Measurements from ENCODE around the gene S100A4. TPM values are rescaled to one million over a fixed set of nuclear protein-coding genes. Genes with fewer than 3 reads are reported as not detected.
A peak's percentile ranks its signal among the peaks of the same experiment; 100 is the strongest.
"Not testable (repeated sequence)": the region's sequence is repeated elsewhere in the genome, so short reads cannot be mapped to it uniquely, and the experiment has no call there.

The S100A4 gene
- total RNA-seq, 1 donor: 63.0 TPM

- Histone ChIP-seq H3K4me1 (ENCODE audit: insufficient read depth, low read length) (peaks cover 17% of the 10 kb centered on the region), H3K9me3 (ENCODE audit: low read depth, low read length) (no peaks in the 10 kb centered on the region), H3K27me3 (ENCODE audit: insufficient read depth, low read length) (no peaks in the 10 kb centered on the region), H3K79me2 (ENCODE audit: insufficient read depth, low read length) (no peaks in the 10 kb centered on the region), H3K4me3 (ENCODE audit: insufficient read depth, low read length) (no peak overlapping the region), H3K36me3 (ENCODE audit: insufficient read depth, low read length) (no peaks in the 10 kb centered on the region), H3K27ac (ENCODE audit: low read depth, low read length) (no peak overlapping the region), H3K4me2 (ENCODE audit: insufficient read depth, low read length) (no peak overlapping the region), H2AFZ (ENCODE audit: low read length) (no peak overlapping the region), H4K20me1 (ENCODE audit: insufficient read depth, low read length) (no peaks in the 10 kb centered on the region)
- DNase-seq (ENCODE audit: insufficient read length, low spot score, missing footprints): peak; percentile 52
- TF ChIP-seq CTCF (IDR thresholded peaks at IDR 0.05; ENCODE audit: extremely low read depth, low read depth, low read length): no peak
Observed at GRCh38 chr1:153578936-153579335, 33.3 kb upstream of the S100A4 start.

- Histone ChIP-seq H3K27me3 (ENCODE audit: insufficient read depth, low read length) (no peaks in the 10 kb centered on the region), H3K4me1 (ENCODE audit: insufficient read depth, low read length) (peaks cover 16% of the 10 kb centered on the region), H4K20me1 (ENCODE audit: insufficient read depth, low read length) (no peaks in the 10 kb centered on the region), H3K27ac (ENCODE audit: low read depth, low read length) (no peak overlapping the region), H3K36me3 (ENCODE audit: insufficient read depth, low read length) (no peaks in the 10 kb centered on the region), H3K79me2 (ENCODE audit: insufficient read depth, low read length) (no peaks in the 10 kb centered on the region), H2AFZ (ENCODE audit: low read length) (no peak overlapping the region), H3K9me3 (ENCODE audit: low read depth, low read length) (no peaks in the 10 kb centered on the region), H3K4me2 (ENCODE audit: insufficient read depth, low read length) (peak overlapping the region; percentile 6), H3K4me3 (ENCODE audit: insufficient read depth, low read length) (no peak overlapping the region)
- DNase-seq (ENCODE audit: insufficient read length, low spot score, missing footprints): peak; percentile 89
- TF ChIP-seq CTCF (IDR thresholded peaks at IDR 0.05; ENCODE audit: extremely low read depth, low read depth, low read length): no peak
Observed at GRCh38 chr1:153578490-153578889, 32.9 kb upstream of the S100A4 start.

- peak; percentile 86 for DNase-seq (ENCODE audit: insufficient read length, low spot score, missing footprints)
Observed at GRCh38 chr1:153577624-153578051, 32.0 kb upstream of the S100A4 start.

GRCh38 chr1:153577138-153577537 is 31.5 kb upstream of the S100A4 start:
- Histone ChIP-seq H2AFZ (ENCODE audit: low read length) (no peak overlapping the region), H3K27me3 (ENCODE audit: insufficient read depth, low read length) (no peaks in the 10 kb centered on the region), H3K79me2 (ENCODE audit: insufficient read depth, low read length) (no peaks in the 10 kb centered on the region), H3K4me1 (ENCODE audit: insufficient read depth, low read length) (peaks cover 30% of the 10 kb centered on the region), H3K36me3 (ENCODE audit: insufficient read depth, low read length) (no peaks in the 10 kb centered on the region), H3K4me2 (ENCODE audit: insufficient read depth, low read length) (no peak overlapping the region), H3K4me3 (ENCODE audit: insufficient read depth, low read length) (no peak overlapping the region), H3K27ac (ENCODE audit: low read depth, low read length) (no peak overlapping the region), H3K9me3 (ENCODE audit: low read depth, low read length) (no peaks in the 10 kb centered on the region), H4K20me1 (ENCODE audit: insufficient read depth, low read length) (no peaks in the 10 kb centered on the region)
- TF ChIP-seq CTCF (IDR thresholded peaks at IDR 0.05; ENCODE audit: extremely low read depth, low read depth, low read length): no peak
- DNase-seq (ENCODE audit: insufficient read length, low spot score, missing footprints): no peak

More at GRCh38 chr1:153577624-153578051, 32.0 kb upstream of the S100A4 start:
- Histone ChIP-seq H3K4me3 (ENCODE audit: insufficient read depth, low read length) (no peak overlapping the region), H3K27ac (ENCODE audit: low read depth, low read length) (no peak overlapping the region), H3K4me2 (ENCODE audit: insufficient read depth, low read length) (peak overlapping the region; percentile 6), H4K20me1 (ENCODE audit: insufficient read depth, low read length) (no peaks in the 10 kb centered on the region), H3K36me3 (ENCODE audit: insufficient read depth, low read length) (no peaks in the 10 kb centered on the region), H3K4me1 (ENCODE audit: insufficient read depth, low read length) (peaks cover 25% of the 10 kb centered on the region), H3K79me2 (ENCODE audit: insufficient read depth, low read length) (no peaks in the 10 kb centered on the region), H3K9me3 (ENCODE audit: low read depth, low read length) (no peaks in the 10 kb centered on the region), H3K27me3 (ENCODE audit: insufficient read depth, low read length) (no peaks in the 10 kb centered on the region), H2AFZ (ENCODE audit: low read length) (peak overlapping the region; percentile 39)
- TF ChIP-seq CTCF (IDR thresholded peaks at IDR 0.05; ENCODE audit: extremely low read depth, low read depth, low read length): no peak

- H3K4me1 ChIP-seq (ENCODE audit: insufficient read depth, low read length): peaks cover 36% of the 10 kb centered on the region
- not testable (repeated sequence) for H3K27me3 ChIP-seq (ENCODE audit: insufficient read depth, low read length); H3K79me2 ChIP-seq (ENCODE audit: insufficient read depth, low read length); H3K4me3 ChIP-seq (ENCODE audit: insufficient read depth, low read length); H3K27ac ChIP-seq (ENCODE audit: low read depth, low read length); H3K36me3 ChIP-seq (ENCODE audit: insufficient read depth, low read length); H4K20me1 ChIP-seq (ENCODE audit: insufficient read depth, low read length); H2AFZ ChIP-seq (ENCODE audit: low read length); H3K9me3 ChIP-seq (ENCODE audit: low read depth, low read length); DNase-seq (ENCODE audit: insufficient read length, low spot score, missing footprints); H3K4me2 ChIP-seq (ENCODE audit: insufficient read depth, low read length)
Observed at GRCh38 chr1:153575497-153575896, 29.9 kb upstream of the S100A4 start.

GRCh38 chr1:153575081-153575491 is 29.5 kb upstream of the S100A4 start:
- H3K4me1 ChIP-seq (ENCODE audit: insufficient read depth, low read length): peaks cover 36% of the 10 kb centered on the region
- not testable (repeated sequence) for H3K4me3 ChIP-seq (ENCODE audit: insufficient read depth, low read length)

More at GRCh38 chr1:153575081-153575491, 29.5 kb upstream of the S100A4 start:
- not testable (repeated sequence) for H3K27ac ChIP-seq (ENCODE audit: low read depth, low read length); H4K20me1 ChIP-seq (ENCODE audit: insufficient read depth, low read length); H2AFZ ChIP-seq (ENCODE audit: low read length); H3K36me3 ChIP-seq (ENCODE audit: insufficient read depth, low read length); H3K79me2 ChIP-seq (ENCODE audit: insufficient read depth, low read length); DNase-seq (ENCODE audit: insufficient read length, low spot score, missing footprints); H3K9me3 ChIP-seq (ENCODE audit: low read depth, low read length); H3K27me3 ChIP-seq (ENCODE audit: insufficient read depth, low read length); H3K4me2 ChIP-seq (ENCODE audit: insufficient read depth, low read length)
